Measurements from ENCODE around the gene CPXM1. TPM values are rescaled to one million over a fixed set of nuclear protein-coding genes. Genes with fewer than 3 reads are reported as not detected.

The CPXM1 gene
- total RNA-seq, 2 donors from 2014 or later, result 7.4 to 35.5 TPM

DNA sequence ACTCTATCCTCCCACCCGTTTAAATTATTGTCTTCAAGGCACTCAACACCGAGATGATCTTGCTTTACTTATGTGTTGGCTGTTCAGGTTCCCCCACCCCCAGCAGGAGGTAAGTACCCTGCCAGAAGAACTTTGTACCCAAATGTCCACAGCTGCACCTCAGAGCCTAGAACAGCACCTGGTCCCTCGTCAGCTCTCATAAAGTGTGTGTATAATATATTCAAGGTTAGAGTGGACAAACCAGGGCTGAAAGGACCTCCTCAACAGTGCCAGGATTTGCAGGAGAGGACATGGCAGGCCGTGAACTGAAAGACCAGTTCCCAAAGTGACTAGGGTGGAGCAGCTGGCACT lies 5.9 kb upstream of the CPXM1 start:
- DNase-seq (ENCODE audit: low spot score), result no peak
- H3K36me3 ChIP-seq, result no peaks in the 10 kb centered on the region
- intact Hi-C loops (cut with DNase I), result no loop called here
- H3K4me1 ChIP-seq (replicated peaks), result no peaks in the 10 kb centered on the region
- WGBS, result 48% methylated on average over 4 of the region's 4 CpGs
- H3K27ac ChIP-seq, result no peak overlapping the region
- no peak overlapping the region for H3K4me3 ChIP-seq
- no peaks in the 10 kb centered on the region for H3K27me3 ChIP-seq (replicated peaks; ENCODE audit: insufficient read depth)
- H3K9me3 ChIP-seq, result no peaks in the 10 kb centered on the region
- TF ChIP-seq, protein P1, sequence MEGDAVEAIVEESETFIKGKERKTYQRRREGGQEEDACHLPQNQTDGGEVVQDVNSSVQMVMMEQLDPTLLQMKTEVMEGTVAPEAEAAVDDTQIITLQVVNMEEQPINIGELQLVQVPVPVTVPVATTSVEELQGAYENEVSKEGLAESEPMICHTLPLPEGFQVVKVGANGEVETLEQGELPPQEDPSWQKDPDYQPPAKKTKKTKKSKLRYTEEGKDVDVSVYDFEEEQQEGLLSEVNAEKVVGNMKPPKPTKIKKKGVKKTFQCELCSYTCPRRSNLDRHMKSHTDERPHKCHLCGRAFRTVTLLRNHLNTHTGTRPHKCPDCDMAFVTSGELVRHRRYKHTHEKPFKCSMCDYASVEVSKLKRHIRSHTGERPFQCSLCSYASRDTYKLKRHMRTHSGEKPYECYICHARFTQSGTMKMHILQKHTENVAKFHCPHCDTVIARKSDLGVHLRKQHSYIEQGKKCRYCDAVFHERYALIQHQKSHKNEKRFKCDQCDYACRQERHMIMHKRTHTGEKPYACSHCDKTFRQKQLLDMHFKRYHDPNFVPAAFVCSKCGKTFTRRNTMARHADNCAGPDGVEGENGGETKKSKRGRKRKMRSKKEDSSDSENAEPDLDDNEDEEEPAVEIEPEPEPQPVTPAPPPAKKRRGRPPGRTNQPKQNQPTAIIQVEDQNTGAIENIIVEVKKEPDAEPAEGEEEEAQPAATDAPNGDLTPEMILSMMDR (IDR thresholded peaks at IDR 0.05), result no peak
- no peak for TF ChIP-seq POLR2A (IDR thresholded peaks at IDR 0.05)
- TF ChIP-seq POLR2AphosphoS5 (IDR thresholded peaks at IDR 0.05), result no peak

DNA sequence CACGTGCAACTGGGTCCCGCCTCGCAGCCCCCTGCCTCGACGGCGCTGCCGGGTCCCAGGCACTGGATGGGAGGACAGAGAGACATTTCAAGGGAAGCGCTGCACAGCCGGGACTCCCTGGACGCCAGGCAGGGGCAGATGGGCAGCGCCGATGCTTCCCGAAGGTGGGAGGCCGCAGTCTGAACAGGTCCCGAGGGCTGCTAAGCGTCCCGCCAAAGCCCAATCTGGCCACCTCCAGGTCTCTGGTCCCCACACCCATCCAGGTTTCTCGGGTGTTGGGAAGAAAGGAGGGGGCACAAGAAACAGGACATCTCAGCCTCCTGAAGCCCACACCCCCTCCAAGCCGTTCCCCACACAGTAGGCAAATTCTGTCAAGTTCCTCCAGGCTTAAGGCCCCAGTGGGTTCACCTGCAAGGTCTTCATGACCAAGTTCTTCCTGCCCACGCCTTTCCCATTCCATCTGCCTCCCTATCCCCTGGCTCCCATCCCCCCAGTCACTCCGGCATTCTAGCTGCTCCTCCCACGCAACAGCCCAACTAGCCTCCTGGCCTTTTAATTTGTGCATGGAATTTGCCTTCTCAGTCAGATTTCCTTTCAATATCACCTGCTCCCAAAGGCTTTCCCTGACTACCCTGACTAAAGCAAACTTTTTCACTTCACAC lies 5.4 kb upstream of the CPXM1 start:
- no peak for DNase-seq (ENCODE audit: low spot score)
- H3K27ac ChIP-seq, result no peak overlapping the region
- no peaks in the 10 kb centered on the region for H3K27me3 ChIP-seq (replicated peaks; ENCODE audit: insufficient read depth)
- H3K4me1 ChIP-seq (replicated peaks), result no peaks in the 10 kb centered on the region
- H3K36me3 ChIP-seq, result no peaks in the 10 kb centered on the region
- H3K4me3 ChIP-seq, result no peak overlapping the region
- intact Hi-C loops (cut with DNase I), result no loop called here
- WGBS, result 44% methylated on average over 22 of the region's 22 CpGs
- no peaks in the 10 kb centered on the region for H3K9me3 ChIP-seq
- TF ChIP-seq, protein P1 (IDR thresholded peaks at IDR 0.05), result no peak
- TF ChIP-seq POLR2AphosphoS5 (IDR thresholded peaks at IDR 0.05), result no peak
- no peak for TF ChIP-seq POLR2A (IDR thresholded peaks at IDR 0.05)

- intact Hi-C loops (cut with DNase I), result no loop called here
- DNase-seq (ENCODE audit: low spot score), result no peak
- H3K27me3 ChIP-seq (replicated peaks; ENCODE audit: insufficient read depth), result no peaks in the 10 kb centered on the region
- no peak overlapping the region for H3K27ac ChIP-seq
- H3K4me1 ChIP-seq (replicated peaks), result no peaks in the 10 kb centered on the region
- 21% methylated on average over 49 of the region's 49 CpGs for WGBS
- TF ChIP-seq POLR2A (IDR thresholded peaks at IDR 0.05) (no peak), POLR2AphosphoS5 (IDR thresholded peaks at IDR 0.05) (no peak)
- TF ChIP-seq, protein P1 (IDR thresholded peaks at IDR 0.05), result no peak
- no peaks in the 10 kb centered on the region for H3K9me3 ChIP-seq
- no peaks in the 10 kb centered on the region for H3K36me3 ChIP-seq
- no peak overlapping the region for H3K4me3 ChIP-seq
Measured at GRCh38 chr20:2804852-2805688, 4.6 kb upstream of the CPXM1 start.

DNA sequence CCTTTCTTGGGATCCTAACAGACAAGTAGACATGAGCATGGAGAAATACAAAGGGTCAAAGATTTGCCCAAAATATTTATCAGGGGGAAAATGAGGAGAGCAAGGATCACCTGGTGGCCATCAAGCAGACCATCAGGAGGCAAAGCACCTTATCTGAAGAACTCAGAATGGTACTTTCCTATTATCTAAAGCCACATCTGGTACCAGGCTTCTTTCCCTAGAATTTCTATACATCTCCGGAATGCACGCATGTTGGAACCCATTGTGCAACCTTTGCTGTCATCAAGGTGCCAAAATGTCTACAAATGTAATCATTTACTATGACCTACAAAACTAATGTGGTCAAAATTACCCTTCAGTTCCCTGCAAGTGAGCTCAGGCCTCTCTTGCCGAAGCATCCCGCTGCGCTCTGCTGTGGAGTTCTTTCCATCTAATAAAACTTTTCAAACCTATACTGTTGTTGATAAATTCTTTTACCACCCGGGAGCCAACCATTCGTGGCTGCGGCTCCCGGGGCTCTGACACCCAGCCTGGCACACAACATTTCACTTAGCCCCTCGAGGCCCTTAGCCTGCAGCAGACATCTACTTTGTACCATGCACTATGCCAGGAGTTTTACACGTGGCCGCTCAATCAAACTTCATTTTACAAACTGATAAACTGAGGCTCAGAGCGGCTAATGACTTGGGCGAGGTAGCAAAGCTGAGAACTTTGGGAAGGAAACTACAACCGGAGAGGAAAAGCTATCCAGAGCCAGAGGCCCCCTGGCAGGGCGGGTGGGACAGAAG lies 3.8 kb upstream of the CPXM1 start:
- TF ChIP-seq POLR2A (IDR thresholded peaks at IDR 0.05) (no peak), POLR2AphosphoS5 (IDR thresholded peaks at IDR 0.05) (no peak)
- TF ChIP-seq, protein P1 (IDR thresholded peaks at IDR 0.05), result no peak
- H3K27ac ChIP-seq, result no peak overlapping the region
- H3K36me3 ChIP-seq, result no peaks in the 10 kb centered on the region
- no peaks in the 10 kb centered on the region for H3K4me1 ChIP-seq (replicated peaks)
- 75% methylated on average over 16 of the region's 16 CpGs for WGBS
- H3K4me3 ChIP-seq, result no peak overlapping the region
- no peaks in the 10 kb centered on the region for H3K27me3 ChIP-seq (replicated peaks; ENCODE audit: insufficient read depth)
- H3K9me3 ChIP-seq, result no peaks in the 10 kb centered on the region
- intact Hi-C loops (cut with DNase I), result no loop called here
- DNase-seq (ENCODE audit: low spot score), result no peak

Measured in prostate gland (tissue), 2 donors.